GM18873 (cell line): ENCODE data around the gene USP6.
"Not testable (repeated sequence)": the region's sequence is repeated elsewhere in the genome, so short reads cannot be mapped to it uniquely, and the experiment has no call there.

Source experiments
- ATAC-seq: cut with Tn5 transposase; IDR thresholded peaks from one replicate; pipeline ENCODE4 v1.9.1; 2021; ENCODE audit warnings: mild to moderate bottlenecking, moderate library complexity, moderate number of reproducible peaks; ENCODE audit not compliant: unreplicated experiment, low FRiP score

USP6 gene

DNA sequence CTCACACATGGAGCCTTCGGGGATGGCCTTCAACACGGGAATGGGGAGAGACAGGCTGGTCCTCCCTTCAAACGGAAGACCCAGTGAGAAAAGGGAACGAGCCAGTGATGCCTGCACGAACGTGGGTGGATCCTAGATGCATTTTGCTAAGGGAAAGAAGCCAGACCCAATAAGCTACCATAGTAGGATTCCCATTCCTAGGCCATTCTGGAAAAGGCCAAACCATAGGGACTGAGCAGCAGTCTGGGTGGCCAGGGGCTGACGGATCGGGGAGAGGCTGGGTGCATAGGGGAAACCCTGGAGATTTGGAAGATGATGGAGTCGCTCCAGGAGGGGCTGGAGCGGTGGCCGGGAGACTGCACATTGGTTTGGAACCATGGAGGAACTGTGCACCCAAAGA is 18.7 kb downstream of the USP6 start:
- ATAC-seq, result not testable (repeated sequence)

DNA sequence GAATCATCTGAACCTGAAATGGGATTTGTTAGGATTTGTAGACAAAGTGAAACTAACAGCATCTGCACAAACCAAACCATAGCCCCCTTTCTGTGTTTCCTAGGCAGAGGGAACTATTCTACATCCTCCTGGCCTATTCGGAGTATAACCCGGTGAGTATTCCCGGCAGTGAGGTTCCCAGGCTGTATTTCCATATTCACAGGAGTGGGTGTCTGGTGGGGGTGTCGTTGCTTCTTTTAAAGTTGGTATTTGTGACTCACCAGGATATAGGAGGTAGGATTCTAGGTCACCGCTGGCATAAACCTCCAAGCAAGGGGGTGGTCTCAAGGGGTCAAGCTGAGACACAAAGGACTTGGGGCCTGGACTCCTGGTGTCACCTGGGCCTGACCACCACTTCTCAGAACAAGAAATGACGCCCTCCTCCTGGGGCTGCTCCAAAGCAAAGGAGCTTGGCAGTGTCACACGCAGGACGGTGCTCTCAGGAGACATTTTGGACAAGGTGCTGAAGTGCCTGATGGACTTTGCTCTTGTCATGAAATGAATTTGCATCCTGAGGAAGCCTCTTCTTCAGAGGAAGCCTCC is 19.4 kb downstream of the USP6 start:
- ATAC-seq, result not testable (repeated sequence)

DNA sequence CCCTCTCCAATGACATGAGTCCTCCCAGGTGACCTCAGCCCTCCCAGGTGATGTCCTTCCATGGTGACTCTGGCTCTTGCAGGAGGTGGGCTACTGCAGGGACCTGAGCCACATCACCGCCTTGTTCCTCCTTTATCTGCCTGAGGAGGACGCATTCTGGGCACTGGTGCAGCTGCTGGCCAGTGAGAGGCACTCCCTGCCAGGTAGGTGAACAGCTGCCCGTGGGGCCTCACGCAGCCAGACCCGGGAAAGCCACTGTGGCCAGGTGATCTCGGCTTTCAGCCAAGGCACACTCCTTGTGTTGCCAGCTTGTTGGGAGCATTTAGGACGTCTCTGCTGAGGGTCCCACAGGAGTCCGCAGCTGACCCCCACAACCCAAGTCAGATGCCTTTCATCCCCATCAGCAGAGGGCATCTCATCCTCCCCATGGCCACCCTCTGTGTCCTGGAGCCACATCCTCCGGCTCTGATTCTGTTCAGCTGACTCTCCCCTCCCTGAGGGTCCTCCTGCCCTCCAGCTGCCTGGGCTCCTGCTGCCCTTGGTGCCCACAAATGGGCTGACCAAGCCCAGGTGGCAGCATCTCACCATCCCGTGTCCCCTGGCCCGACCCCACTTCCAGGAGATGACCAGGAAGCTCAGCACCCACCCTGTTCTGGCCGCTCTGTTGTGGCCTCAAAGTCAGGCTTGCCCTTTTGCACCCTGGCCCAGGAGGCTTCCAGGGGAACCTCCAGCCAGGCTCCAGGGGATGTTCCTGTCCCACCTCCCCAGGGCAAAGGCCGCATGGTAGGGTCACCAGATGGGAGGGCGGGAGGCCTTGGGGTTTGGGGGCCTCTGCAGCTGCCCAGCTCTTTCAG is 20.1 kb downstream of the USP6 start:
- no peak for ATAC-seq

DNA sequence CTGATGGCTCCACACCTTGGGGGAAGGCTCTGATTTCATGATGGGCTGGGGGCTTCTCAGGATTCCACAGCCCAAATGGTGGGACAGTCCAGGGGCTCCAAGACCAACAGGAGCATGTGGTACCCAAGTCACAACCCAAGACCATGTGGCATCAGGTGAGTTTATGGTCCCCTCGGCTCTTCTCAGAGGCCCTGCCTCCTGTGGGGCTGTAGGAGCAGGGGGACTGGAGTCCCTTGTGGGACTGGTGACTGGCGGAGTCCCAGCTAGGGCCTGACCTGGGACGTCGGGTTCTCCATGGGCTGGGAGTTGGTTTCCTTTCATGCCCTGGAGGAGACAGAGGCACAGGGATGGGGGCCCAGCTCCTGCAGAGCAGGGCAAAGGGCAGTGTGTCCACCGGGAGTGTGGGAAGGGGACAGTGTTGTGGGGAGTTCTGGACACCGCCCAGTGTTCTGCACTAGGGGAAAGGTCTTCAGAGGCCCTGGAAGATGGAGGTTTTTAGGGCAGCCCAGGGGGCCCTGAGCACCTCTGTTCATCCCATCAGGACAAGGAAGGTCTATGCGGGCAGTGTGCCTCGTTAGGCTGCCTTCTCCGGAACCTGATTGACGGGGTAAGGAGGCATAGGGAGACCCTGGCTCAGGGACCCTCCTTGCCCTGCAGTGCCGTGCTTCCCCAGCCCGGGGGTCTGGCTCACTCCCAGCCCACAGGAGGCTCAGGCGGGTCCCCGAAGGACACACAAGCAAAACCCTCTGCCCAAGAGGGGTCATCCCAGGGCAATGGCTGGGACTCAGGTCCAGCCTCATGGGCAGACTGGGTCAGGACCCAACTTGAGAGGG is 21.0 kb downstream of the USP6 start:
- not testable (repeated sequence) for ATAC-seq

DNA sequence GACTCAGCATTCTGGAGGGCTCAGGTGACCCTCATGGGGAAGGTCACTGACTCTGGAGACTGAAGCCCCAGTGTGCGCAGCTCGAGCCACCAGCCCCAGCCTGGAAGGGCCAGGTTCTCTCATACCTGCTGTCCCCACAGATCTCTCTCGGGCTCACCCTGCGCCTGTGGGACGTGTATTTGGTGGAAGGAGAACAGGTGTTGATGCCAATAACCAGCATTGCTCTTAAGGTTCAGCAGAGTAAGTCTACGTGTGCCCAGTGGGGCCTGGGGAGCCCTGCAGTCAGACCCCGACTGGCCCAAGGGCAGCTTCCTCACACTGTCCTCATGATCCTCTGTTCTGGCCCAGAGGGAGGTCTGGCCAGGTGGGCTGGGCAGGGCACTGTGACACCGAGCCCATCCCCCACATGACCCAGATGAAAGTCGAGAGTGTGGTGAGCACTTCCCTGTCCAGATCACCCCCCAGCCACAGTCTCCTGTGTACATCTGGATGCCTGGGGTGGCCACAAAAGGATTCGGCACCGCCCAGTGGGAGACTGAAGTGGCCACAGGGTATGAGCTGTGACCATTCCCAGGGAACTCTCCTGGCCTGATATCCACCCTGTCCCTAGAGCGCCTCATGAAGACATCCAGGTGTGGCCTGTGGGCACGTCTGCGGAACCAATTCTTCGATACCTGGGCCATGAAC is 21.8 kb downstream of the USP6 start:
- ATAC-seq, result not testable (repeated sequence)

DNA sequence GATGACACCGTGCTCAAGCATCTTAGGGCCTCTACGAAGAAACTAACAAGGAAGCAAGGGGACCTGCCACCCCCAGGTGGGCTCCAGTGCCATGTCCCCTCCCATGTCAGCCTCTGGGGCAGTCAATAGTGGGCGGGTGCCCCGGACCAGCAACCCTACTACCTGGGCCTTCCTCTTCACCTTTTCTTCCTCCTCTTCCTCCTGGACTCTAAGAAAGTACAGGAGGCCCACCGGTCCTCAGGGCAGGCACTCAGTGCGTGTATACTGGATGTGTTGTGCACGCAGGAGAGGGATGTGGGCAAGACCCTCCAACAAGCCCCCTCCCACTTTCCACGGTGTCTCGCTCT is 22.3 kb downstream of the USP6 start:
- ATAC-seq, result not testable (repeated sequence)

DNA sequence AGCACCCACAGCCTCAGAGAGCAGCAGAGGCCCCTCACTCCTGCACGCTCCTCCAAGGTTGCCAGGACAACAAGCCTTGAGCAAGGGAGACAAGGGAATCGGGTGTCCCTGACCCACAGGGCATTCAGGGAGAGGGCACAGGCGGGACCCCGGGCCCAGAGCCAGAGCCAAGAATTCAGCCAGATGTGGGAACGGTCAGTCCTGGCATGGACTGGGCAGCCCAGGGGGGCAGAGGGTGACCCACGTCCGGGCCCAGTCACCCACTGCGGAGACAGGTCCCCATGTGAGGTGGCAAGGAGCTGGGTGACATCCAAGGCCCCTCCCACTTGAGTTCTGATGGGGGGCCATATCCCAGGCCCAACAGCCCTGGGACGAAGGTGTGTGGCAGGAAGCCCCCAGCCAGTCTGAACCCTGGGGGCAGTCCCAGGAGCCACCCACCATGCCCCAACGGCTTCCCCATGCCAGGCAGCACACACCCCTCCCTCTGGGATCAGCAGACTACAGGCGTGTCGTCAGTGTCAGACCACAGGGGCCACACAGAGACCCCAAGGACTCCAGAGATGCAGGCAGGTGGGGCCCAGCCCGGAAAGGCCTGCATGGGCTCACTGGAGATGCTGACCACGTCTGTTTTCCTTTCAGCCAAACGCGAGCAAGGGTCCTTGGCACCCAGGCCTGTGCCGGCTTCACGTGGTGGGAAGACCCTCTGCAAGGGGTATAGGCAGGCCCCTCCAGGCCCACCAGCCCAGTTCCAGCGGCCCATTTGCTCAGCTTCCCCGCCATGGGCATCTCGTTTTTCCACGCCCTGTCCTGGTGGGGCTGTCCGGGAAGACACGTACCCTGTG is 23.0 kb downstream of the USP6 start:
- ATAC-seq, result no peak

DNA sequence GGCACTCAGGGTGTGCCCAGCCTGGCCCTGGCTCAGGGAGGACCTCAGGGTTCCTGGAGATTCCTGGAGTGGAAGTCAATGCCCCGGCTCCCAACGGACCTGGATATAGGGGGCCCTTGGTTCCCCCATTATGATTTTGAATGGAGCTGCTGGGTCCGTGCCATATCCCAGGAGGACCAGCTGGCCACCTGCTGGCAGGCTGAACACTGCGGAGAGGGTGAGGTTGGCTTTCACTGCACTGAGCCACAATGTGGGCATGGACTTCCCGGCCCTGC is 23.6 kb downstream of the USP6 start:
- ATAC-seq, result no peak

DNA sequence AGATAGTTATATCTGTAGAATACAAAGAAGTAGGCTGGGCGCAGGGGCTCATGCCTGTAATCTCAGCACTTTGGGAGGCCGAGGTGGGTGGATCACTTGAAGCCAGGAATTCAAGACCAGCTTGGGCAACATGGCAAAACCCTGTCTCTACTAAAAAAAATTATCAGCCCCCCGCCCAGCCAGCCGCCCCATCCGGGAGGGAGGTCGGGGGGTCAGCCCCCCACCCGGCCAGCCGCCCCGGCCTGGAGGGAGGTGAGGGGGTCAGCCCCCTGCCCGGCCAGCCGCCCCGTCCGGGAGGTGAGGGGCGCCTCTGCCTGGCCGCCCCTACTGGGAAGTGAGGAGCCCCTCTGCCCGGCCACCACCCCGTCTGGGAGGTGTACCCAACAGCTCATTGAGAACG is 27.0 kb downstream of the USP6 start:
- ATAC-seq, result not testable (repeated sequence)

DNA sequence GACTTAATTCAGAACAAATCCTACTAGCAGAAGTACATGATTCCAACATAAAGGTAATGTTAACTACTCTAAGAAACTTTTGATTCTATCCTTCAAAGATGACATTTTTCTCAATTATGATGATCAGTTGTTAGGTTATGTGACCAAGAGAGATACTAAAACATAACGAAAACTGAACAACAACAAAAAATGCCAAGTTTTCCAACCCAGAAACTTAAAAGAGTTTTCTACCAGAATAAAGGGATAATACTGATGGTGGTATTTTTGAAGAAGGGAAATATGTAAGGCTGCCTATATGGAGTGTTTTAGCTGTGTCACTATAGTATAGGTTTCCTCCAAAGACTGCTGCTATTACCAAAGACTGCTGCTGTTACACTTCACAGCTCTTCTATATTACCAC is 30.3 kb downstream of the USP6 start:
- not testable (repeated sequence) for ATAC-seq

DNA sequence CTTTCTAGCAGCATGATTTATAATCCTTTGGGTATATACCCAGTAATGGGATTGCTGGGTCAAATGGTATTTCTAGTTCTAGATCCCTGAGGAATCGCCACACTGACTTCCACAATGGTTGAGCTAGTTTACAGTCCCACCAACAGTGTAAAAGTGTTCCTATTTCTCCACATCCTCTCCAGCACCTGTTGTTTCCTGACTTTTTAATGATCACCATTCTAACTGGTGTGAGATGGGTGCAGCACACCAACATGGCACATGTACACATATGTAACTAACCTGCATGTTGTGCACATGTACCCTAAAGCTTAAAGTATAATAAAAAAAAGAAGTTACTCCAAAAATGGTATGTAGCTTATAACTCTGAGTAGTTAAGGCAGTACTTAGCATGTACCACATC is 44.9 kb downstream of the USP6 start:
- ATAC-seq, result not testable (repeated sequence)

DNA sequence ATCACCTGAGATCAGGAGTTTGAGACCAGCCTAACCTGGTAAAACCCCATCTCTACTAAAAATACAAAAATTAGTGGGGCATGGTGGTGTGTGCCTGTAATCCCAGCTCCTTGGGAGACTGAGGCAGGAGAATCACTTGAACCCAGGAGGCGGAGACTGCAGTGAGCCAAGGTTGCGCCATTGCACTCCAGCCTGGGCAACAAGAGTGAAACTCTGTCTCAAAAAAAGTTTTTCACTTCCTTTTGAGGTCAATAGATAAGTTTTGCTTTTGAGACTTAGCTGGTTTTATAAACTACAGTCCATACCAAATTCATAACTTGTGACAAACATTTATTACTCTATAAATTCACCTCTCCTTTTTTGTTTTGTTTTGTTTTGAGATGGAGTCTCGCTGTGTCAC is 46.0 kb downstream of the USP6 start:
- ATAC-seq, result not testable (repeated sequence)

DNA sequence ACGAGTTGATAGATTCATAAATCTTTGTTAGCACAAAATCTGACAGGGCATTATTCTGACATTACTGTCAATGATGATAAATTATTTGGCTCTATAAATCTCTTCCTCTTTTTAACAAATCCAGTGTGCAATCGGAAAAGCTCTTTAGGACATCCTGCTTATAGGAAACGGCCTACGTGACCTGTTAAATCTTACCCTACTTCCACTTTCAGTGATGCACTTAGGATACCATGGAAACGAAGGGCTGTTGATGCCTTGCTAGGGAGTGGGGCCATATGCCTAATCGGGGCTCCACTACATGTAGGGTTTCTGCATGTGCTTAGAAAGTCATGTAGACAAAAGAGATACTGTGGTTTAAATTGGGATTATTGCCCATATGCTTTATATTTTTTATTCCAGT is 48.6 kb downstream of the USP6 start:
- ATAC-seq, result no peak

DNA sequence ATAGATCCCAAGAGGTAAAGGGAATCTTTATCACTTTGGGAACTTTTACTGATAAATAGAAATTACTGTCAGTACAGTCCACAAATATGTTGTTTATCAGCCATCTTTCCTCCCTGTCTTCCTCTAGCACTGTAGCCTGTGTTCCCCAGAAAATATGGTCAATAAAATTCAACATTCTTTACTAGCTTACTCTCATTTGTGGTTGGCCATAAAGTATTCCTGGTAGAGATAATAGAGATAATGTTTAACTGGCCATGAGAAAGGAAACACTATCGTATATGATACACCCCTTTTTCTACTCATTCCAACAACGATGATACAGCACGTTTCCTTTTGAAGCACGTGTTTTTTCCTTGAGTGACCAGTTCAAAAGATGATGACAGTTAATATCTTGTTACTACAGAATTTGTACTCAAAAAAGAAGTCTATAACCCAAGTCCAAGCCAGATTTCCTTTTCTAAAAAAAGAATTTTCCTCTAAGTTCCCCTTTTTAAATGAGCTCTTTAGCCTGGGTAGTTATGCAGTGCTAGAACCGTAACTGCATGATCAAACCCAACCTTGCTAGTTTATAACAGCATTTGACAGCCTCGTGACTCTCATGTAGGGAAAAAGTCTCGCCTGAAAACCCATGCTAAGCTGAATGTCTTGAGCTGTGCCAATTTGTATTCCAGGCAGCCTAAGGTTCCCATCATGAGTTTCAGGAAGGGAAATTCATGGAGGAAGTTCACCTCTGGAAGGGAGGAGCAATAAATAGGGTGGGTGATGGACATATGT is 50.1 kb downstream of the USP6 start:
- not testable (repeated sequence) for ATAC-seq

DNA sequence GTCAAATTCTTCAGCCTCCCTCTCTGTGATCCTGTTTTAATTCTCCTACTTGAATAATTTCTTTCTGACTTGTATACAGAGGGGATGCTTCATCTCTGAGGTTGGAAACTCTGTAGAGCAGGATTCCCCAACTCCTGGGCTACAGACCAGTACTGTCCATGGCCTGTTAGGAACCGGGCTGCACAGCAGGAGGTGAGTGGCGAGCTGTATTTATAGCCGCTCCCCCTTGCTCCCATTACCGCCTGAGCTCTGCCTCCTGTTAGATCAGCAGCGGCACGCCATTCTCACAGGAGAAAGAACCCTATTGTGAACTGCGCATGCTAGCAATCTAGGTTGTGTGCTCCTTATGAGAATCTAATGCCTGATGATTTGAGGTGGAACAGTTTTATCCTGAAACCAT is 59.2 kb downstream of the USP6 start:
- not testable (repeated sequence) for ATAC-seq

DNA sequence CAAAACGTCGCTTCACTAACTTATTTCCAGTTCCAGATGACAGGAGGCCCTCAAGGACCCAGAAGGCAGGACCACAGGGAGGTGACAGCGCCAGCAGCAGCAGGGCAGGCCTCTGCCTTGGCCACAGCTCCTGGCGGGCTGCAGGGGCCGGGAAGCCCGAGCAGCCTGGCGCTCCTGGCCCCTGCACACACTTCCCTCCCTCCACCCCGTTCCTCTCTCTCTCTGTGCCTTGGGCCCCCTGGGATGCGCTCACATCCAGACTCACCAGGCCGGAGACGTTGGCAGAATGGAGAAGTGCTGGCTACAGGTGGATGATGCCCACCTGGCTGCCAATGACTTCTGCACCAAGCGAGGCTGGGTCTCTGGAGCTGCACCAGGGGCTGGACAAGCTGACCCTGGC is 63.2 kb downstream of the USP6 start:
- ATAC-seq, result no peak

DNA sequence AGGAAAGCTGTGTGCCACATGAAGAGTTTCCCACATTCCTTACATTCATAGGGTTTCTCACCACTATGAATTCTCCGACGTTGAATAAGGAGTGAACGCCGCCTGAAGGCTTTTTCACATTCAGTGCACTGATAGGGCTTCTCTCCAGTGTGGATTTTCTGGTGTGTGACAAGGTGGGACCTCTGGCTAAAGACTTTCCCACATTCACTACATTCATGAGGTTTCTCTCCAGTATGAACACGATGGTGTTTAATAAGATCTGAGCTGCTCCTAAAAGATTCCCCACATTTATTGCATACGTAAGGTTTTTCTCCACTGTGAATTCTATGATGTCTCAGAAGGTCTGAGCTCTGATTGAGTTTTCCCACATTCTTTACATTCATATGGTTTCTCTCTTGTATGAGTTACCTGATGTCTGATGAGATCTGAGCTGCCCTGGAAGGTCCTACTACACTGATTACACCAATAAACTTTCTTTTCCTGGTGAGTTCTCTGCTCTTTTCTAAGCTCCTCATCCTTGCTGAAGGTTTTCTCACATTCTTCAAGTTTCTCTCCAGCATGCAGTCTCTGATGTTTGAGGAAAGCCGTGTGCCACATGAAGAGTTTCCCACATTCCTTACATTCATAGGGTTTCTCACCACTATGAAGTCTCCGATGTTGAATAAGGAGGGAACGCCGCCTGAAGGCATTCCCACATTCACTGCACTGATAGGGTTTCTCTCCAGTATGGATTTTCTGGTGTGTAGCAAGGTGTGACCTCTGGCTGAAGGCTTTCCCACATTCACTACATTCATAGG is 65.9 kb downstream of the USP6 start:
- ATAC-seq, result no peak

DNA sequence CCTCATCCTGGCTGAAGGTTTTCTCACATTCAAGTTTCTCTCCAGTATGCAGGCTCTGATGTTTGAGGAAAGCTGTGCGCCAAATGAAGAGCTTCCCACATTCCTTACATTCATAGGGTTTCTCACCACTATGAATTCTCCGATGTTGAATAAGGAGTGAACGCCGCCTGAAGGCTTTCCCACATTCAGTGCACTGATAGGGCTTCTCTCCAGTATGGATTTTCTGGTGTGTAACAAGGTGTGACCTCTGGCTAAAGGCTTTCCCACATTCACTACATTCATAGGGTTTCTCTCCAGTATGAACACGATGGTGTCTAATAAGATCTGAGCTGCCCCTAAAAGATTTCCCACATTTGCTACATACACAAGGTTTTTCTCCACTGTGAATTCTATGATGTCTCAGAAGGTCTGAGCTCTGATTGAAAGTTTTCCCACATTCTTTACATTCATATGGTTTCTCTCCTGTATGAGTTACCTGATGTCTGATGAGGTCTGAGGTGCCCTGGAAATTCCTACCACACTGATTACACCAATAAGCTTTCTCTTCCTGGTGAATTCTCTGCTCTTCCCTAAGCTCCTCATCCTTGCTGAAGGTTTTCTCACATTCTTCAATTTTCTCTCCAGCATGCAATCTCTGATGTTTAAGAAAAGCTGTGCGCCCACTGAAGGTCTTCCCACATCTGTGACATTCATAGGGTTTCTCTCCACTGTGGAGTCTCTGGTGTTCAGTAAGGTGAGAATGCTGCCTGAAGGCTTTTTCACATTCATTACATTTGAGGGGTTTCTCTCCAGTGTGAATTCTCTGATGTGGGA is 67.0 kb downstream of the USP6 start:
- no peak for ATAC-seq
